Astrocyte of the hippocampus (primary cell): ENCODE measurements around the gene NNMT.

Experiments used
- DNase-seq: peaks from one replicate; pipeline ENCODE4 v3.0.0; 2011; ENCODE audit warnings: low read depth, low spot score

NNMT gene

GRCh38 chr11:114348200-114349191, 52.3 kb downstream of the NNMT start:
- peak; percentile 85 for DNase-seq

DNA sequence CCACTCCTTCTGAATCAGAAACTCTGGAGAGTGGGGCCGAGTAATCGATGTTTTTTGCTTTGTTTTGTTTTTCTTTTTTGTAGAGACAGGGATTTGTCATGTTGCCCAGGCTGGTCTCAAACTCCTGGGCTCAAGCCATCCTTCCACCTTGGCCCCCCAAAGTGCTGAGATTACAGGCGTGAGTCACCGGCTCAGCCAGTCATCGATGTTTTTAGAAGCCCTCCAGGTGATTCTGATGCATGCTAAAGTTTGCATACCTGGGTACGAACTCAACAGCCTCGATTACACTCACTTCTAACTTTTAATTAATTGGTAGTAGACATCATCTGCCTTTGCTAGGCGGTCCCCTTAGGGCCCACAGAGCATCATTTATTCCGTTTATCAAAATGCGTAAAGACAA, 53.8 kb downstream of the NNMT start:
- no peak for DNase-seq

- no peak for DNase-seq
Measured at GRCh38 chr11:114353443-114353842, 57.2 kb downstream of the NNMT start.

DNA sequence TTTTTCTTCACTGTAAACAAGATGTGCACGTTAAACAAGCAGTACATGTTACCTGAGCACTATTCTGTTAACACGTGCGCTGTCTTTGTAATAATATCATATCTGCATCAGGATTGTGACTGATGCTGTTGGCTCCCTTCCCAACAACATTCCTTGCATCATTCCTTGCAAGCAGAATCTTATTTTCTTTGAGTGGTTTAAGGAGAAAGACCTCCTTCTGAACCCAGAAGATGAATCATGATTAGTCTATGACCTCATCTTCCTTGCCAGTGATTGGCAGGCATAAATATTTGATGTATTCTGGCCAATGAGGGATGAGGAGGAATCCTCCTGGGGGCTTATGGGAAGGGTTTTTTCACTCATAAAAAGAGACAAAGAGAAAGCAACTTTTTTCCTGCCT, 57.9 kb downstream of the NNMT start:
- peak; percentile 93 for DNase-seq

DNA sequence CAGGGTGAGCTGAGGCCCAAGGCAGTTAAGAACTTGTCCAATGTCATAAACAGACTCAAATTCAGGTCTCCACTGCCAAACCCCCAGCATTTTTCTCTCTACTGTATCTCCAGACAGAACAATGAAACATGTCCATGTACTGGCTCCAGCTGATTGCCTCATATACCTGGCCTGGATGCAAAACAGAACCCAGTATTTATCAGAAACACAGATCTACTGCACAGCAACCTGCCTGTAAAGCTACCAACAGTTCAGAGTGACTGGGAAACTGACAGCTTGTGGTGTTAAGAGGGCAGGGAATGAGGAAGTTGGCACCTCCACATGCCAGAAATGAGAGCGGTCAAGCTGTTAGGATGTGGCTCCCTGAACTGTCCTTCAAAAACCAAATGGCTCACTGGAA, 62.5 kb downstream of the NNMT start:
- DNase-seq: no peak

DNA sequence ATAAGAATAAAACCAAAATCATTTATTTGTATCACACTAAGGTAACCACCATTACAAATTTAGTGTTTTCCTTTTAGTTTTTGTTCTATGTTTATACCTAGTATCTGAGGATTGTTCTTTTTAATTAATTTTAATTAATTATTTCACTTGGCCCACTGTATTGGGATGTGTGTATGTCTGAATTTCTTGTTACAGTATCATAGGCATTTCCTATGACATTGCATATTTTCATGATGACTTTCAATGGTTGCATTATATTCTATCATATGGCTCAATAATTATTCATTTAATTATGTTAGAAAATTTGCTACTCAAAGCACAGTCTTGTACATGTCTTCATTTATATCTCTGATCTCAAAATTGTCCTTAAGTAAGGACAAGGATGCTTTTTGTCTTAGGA, 63.1 kb downstream of the NNMT start:
- no peak for DNase-seq

- DNase-seq: no peak
Measured at GRCh38 chr11:114362326-114362725, 66.1 kb downstream of the NNMT start.

GRCh38 chr11:114362958-114363357, 66.8 kb downstream of the NNMT start:
- no peak for DNase-seq
